GM18870 (cell line): ENCODE results near the gene RAPGEF4.

Source experiments
- ATAC-seq: cut with Tn5 transposase; IDR thresholded peaks from one replicate; pipeline ENCODE4 v1.9.1; 2021; ENCODE audit warnings: moderate library complexity; ENCODE audit not compliant: unreplicated experiment

The RAPGEF4 gene

DNA sequence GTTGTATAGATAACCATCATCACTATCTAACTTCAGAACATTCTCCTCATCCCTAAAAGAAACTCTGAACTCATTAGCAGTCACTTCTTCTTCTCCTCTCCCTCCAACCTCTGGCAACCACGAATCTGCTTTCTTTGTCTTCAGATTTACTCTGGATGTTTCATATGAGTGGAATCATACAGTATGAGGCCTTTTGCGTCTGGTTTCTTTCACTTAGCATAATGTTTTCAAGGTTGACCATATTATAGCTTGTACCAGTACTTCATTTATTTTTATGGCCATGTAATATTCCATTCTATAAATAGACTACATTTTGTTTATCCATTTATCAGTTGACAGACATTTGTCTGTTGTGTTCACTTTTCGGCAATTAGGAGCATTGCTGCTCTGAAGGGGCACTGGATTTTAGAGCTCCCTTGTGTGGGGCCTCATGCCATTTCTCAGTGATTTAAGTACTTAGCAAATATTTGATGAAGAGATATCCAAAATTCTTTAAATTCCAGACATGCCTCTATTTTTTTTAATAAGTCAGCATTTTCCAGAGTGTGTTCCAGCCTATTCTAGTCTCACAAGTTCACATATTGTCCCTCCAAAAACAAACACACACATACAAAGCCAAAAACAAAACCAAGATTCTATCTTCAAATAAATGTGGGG, 317.5 kb downstream of the RAPGEF4 start:
- no peak for ATAC-seq

DNA sequence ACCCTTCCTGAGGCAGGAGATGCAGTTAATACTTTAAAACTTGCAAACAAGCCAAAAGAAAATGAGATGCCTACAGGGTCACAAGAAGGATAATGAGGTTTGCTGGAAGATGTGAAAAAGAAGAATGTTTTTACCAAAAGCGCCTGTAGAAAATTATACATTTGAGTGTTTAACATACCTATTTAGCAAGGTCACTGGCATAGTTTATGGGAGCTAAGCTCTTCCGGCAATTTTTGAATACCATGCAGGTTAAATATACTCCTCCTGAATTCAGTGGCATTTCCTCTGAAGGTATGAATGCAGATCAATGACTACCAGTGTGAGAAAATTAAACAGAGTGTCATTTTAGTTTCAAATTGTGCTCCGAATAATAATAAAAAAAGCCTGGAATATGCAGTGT, 318.8 kb downstream of the RAPGEF4 start:
- no peak for ATAC-seq

DNA sequence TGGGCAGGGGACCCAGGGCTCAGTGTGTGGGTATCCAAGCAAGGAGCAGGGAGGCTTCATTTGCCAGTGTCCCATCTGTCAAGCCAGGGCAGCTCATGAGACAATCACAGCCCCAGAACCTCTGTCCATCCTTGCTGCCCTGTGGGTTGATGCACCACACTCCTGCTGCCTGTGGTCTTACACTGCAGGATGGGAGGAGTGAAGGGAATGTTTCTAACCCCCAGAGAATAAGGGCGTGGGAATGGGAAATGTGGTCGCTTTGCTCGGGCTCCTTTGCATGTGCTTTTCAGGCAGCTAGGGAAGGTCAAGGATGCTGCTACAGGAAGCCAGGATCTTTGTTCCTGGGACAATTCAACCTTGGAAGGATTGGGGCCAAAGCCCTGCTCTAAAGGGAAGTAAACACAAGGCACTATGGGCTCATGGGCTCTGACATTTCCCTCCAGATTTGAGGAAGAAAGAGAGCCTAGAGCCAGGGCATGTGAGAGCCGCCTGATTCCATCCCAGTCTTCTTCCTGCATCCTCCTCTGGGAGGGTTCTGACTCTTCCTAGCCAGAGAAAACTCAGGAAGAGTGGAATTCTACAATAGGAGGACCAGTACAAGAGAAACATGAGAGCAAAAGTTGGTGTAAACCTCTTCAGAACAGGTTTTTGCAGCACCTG, 321.2 kb downstream of the RAPGEF4 start:
- no peak for ATAC-seq

DNA sequence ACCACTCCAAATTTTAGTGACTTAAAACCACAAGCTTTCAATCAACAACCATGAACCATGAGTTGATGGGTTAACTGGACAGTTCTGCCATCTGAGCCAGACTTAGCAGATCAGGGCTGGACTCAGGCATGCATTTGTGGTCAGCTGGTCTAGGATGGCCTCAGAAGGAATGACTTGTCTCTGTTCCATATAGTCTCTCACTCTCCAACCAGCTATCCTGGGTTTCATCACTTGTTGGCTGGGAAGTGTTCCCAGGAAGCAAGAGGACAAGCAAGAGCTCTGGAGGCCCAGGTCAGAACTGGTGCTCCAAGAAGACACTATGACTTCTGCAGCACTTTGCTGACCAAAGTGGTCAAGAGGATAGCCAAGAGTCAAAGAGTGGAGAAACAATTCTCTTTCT, 322.5 kb downstream of the RAPGEF4 start:
- no peak for ATAC-seq

DNA sequence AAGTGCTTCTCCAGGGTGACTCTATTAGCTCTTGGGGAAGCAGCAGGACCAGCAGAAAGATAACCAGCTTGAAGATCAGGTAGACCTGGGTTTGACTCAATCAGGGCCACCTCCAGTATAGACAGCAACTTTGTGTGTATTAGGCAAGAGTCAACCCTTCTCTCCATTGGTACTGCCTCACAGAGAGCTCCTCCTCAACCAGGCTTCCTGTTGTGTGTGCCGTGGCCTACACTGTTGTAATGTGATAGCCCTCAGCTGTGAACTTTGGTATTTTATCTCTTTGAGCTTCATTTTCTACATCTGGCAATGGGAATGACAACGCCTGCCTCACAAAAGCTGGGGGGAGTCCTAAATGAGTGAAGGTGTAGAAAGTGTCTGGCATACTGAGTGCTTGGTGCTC, 323.0 kb downstream of the RAPGEF4 start:
- ATAC-seq = no peak

DNA sequence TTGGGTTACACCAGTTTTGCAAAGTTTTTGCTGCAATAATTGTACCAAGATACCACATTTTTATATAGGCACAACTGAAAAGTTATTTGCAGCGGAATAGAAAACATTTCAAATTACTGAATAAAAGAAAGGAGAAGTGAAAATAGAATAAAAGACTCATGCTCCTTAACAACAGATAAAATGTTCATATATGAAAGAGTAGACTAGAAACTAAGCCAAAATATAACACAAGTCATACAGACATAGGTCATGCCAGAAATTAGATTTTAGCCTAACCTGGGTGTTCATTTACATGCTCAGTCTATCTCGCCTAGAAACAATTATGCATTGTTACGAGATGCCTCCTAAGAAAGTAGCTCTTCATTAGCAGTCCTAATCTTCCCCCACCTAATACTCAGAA, 323.6 kb downstream of the RAPGEF4 start:
- no peak for ATAC-seq

DNA sequence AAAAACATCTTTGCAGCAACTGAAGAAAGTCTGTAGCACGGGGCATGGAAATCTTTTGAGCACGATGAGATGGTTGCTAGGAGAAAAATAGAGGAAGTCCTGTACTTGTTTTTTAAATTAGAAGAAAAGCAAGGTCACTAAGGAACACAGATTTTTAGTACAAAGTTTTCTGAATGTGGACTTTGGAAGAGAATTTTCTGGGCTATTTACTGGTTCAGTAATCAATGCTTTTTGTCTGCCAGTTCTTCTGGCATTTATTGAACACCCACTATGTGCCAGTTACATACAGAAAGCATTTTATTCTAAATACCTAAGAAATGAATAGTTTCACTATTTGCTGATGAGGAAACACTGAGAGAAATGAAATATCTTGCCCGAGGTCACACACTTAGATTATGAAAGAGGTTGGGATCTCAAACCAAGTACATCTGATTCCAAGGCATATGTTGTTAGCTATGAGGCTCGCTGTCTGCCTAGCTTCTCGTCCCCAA, 324.4 kb downstream of the RAPGEF4 start:
- no peak for ATAC-seq

DNA sequence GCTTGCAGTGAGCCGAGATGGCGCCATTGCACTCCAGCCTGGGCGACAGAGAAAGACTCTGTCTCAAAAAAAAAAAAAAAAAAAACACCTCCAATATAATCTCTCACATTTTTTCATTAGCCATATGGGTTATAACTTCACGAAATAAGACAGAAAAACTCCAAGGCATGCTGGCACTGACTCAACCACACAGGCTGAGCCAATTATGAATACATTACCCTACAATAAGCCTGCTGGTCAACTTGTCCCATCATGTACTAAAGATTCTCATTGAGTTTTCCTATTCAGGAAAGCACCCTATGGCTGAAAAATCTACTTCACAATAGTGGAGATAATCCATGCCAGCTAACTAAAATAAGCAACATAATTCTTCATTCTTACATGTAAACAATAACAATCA, 327.2 kb downstream of the RAPGEF4 start:
- ATAC-seq = no peak

DNA sequence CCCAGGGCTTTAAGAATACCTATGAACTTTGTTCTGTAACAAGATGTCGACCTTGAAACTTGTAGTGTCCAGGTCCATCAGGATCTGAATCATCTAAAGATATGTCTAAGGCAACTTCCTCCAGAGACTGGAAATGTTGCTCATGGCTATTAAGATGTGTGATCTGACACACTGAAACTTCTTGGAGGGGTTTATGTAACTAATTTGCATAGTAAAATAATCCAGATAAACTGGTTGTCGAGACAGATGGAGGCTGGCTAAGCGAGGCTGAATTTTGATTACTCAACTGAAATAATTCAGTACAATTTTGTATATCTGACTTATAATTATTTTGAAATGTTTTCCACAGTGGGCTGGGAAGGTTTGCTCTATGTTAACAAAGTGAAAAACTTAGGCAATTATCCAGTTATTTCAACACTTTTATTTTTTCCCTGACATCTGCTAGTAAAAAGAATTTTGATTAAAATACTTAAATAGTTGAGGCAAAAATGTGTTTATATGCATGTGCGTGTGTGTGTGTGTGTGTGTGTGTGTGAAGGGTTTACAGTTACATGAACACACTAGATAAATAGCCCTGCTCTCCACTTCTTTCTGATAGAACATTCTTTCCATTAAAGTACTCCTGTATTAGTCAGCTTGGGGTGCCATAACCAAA, 328.6 kb downstream of the RAPGEF4 start:
- no peak for ATAC-seq

DNA sequence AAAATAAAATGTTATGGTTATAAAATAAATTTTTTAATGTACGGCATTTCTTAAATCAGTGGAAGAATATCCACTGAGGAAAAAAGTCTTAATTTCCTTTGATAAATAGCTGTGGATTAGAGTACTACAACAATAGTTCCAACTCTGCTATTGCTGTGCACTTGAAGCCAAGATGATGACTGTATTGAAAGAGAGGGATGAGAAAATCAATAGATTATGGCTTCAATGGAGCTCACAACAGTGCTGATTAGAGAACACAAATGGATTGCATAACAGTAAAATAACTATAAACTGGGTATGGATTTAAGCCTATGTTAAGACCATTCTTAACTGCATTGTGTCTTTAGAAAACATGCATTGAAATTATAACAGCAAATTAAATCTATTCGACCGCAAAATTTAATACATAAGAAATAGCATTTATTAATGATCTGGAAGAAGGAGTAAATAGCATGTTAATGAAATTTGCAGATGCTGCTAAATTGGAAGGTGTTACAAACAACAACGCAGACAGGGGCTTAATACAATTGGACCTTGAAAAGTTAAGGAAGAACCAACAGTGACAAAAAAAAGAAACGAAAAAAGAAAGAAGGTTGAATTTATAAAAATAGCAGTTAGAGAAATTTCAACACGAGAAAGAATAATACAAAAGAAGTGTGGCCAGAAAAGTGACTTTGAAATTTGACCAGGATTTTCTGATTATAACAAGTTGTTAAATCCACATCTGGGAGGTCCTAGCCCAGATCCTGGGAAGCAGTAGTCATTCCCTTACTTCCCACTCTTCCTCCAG, 331.4 kb downstream of the RAPGEF4 start:
- no peak for ATAC-seq

DNA sequence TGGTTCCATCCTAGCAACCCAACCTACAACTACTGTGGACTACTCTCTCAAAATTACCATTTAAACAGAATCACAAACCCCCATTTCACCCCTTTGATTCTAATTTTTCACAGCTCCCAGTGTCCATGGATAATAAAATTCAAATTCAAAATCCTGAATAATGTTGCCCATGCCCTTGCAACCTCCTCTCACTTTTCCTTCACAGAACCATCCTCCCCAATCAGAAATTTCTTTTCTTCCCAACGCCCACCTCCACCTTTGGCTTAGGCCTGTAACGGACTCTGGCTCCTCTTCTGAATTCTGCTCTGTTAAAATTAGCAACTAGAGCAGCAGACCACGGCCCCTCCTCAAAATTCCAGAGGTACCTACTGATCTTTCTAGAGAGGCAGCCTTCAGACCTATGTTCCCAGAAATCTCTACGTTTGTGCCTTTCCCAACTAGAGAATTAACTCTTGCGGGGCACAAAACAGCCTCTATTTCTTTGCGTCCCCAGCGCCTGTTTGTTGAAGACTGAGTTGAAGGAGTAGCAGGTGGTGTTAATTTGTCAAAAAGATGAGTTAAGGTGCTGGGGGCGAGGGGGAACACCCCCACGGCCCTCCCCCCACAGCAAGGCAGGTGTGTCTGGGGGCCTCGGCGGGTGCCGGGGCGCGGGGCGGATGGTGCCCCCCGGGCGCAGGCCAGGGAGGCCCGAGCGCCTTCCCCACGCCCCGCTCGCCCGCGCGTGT, 339.6 kb downstream of the RAPGEF4 start:
- peak; percentile 4 for ATAC-seq

DNA sequence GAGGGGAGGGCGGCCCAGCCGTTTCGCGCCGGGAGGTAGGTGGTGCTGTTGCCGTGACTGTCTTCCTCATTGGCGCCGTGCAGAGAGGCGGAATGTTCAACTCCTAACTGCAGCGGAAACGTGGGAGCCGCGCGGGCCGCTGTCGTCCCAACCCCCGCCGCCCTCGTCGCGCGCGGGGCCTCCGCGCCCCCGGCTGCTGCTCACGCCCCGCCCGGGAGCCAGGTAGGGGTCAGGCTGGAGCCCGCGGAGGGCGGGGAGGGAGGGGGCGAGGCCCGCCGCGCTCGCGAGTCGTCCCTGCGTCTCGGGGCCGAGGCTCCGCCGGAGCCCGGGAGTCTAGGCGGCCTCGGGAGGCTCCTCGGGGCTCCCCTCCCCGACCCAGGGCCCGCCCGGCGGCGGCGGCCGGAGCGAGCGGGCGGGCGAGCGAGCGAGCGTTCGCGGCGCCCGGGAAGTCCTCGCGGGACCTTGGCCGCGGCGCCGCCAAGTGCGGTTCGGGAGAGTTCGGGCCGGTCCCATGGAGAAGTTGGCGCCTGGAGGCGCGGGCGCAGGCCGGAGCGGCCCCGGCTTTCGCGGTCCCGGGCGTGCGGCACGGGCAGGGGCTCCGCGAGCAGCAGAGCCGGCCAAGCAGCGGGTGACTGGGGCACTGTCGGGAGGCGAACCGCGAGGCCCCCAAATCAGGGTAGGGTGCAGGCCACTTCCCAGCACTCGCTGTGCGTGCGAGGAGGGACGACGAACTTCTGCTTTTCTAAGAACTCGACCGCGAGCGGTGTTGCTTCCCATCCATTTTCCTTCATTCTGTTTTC, 340.3 kb downstream of the RAPGEF4 start, which contains the start of gene MAP3K20:
Gene MAP3K20, plus strand, starts transcription at position 66 of the 800 bp plus-strand sequence. CDS start 15,186 bp downstream, outside the sequence.
- peak; percentile 42 for ATAC-seq

DNA sequence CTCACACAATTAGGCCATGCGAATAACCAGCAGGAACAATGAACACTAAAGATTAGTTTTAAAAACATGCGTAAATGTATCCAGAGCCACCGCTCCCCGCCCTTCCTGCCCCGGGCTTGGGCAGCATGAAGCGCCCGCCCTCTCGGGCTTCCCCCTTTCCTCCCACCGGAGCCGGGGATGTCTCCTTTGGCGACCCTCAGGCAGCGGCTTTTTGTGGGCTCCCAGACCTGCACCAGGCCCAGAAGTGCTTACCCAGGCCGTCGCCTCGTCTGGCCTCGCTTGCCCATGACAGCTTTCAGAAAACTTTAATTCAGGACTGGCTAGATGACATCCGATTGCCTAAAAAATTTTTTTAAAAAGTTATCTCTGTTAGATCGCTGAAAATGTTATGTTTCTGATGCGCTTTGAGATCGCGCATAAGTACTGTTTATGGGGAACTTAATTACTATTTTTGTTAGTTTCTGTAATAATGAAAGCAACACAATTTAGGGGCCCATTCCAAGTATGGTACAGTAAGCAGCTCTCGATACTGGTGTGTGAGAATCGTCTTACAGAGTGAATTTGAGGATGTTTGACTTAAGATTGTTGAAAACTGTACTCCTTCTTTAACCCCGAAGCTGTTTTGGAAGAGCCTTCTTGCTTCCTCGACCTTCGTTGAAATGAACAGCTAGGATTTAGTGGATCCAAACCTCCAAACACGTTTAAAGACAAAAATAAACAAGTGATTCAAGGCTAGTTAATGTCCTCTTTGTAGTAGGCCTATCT, 341.1 kb downstream of the RAPGEF4 start:
- peak; percentile 35 for ATAC-seq

DNA sequence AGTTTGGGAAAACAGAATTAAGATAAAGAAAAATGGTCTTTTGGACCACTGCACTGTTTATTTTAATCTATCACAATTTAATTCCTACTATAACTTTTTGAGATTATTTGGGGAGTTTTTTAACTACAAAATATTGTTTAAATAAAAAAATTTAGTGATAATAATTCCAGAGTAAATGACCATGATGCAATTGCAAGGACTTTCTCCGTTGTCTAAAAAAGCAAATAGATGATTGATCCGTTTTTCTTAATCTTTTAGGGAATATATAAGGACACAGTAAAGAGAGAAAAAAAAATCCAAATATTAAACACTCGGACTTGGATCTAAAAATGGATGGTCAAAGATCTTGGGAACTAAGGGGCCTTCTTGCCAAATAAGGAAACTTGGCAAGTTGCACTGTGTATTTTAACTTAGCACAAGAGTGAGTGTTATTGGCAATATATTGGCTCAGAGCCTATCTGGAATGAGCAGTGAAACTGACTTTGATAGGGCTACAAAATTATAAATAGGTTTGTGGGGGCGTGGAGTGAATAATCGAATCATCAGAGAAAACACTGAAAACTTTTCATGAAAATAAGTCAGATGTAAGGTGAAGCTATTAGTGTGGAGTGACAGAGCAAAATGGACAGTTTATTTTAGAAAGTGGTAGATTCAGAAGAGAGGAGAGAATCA, 342.0 kb downstream of the RAPGEF4 start:
- ATAC-seq = no peak

DNA sequence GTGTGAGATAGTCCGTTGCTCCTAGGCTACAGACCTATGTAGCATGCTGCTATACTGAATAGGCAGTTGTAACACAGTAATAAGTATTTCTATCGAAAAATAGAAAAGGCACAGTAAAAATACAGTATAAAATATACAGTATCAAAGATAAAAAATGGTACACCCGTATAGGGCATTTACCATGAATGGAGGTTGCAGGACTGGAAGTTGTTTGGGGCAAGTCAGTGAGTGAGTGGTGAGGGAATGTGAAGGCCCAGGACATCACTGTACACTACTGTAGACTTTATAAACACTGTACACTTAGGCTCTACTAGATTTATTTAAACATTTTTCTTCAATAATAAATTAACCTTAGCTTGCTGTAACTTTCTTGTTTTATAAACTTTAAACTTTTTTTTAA, 343.5 kb downstream of the RAPGEF4 start:
- no peak for ATAC-seq

DNA sequence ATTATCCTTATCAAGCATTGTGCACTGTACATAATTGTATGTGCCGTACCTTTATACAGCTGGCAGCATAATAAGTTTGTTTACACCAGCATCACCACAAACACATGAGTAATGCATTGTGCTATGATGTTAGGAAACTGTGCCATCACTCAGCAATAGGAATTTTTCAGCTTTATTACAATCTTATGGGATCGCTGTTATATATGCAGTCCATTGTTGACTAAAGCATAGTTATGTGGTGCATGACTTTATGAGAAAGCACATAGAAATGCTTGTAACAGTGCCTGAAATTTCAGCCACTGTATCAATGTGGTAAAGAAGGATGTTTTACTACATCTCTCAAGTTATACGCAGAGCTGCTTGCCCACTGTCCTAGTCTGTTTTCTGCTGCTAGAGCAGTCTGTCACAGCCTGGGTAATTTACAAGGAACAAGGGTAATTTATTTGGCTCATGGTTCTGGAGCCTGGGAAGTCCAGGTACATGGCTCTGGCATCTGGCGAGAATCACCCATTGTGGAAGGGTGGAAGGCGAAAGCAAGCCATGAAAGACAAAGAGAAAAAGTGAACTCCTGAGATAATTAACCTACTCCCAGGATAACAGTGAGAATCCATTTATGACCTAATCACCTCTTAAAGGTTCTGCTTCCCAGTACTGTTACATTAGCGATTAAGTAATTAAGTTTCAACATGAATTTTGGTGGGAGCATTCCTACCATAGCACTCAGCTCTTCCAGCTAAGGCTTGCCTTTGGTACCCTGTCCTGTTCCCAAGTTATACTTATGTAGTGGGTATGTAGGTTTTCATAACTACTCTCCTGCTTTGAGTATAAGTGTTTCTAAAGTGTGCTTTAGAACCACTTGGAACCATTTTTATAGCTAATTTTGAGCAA, 344.6 kb downstream of the RAPGEF4 start:
- ATAC-seq = no peak

DNA sequence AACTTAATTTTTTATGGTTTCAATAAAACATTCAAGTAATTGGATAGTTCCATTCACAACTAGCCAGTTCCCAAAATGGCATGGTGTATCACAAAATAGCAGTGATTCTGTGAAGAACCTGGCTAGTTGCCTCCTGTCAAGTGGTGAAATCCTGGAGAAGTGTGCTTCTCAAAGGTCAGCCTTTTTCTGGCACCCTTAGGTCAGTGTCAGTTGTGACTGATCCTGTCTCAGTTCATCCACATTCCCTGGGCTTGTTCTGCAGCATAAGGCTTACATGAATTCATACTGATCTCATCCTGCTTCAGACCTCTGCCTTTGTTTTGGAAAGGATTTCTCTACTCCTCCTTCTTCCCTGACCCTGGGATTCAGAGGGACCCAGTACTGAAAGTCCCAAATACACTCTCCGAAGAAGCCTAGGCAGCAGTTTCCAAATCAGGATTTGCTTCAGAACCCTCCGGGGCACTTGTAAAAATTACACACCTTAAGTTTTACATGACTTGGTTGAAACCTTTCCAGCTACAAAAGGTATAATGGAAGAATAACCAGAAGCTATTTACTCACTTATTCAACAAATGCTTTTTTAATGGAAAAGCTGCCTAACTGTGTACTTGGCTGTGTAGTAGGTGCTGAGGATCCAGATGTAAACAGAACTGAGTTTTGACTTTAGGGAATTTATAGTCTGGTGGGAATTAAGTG, 351.0 kb downstream of the RAPGEF4 start:
- ATAC-seq = no peak
